Measurements from ENCODE around the gene EPHA10.

EPHA10 gene

DNA sequence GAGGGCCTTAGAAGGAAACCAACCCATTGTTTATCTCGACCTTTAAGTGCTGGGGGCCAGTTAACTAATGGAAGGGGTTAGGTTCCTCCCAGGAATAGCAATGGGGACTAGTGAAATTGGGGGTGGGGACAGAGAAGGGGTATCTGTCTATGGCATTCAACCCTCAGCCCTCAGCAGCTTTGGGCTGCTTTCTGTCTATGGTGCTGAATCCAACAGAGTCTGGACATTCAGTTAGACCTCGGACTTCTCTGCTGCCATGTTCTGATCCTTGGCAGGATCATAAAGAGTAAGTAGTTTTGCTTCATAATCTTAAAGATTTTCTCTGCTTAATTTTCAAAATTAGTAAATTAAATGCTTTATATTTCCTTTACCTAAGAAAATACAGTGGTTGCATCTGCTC, 2.6 kb upstream of the EPHA10 start:
- TF ChIP-seq SIN3A (IDR thresholded peaks at IDR 0.05; ENCODE audit: borderline replicate concordance, insufficient read depth, low read length) (no peak), FOXP2 (optimal IDR thresholded peaks at IDR 0.05; ENCODE audit: borderline replicate concordance, extremely low read depth, extremely low read length, insufficient read depth) (no peak), TAF1 (IDR thresholded peaks at IDR 0.05; ENCODE audit: borderline replicate concordance, insufficient read depth, low read length) (no peak)
- TF ChIP-seq, protein P1, sequence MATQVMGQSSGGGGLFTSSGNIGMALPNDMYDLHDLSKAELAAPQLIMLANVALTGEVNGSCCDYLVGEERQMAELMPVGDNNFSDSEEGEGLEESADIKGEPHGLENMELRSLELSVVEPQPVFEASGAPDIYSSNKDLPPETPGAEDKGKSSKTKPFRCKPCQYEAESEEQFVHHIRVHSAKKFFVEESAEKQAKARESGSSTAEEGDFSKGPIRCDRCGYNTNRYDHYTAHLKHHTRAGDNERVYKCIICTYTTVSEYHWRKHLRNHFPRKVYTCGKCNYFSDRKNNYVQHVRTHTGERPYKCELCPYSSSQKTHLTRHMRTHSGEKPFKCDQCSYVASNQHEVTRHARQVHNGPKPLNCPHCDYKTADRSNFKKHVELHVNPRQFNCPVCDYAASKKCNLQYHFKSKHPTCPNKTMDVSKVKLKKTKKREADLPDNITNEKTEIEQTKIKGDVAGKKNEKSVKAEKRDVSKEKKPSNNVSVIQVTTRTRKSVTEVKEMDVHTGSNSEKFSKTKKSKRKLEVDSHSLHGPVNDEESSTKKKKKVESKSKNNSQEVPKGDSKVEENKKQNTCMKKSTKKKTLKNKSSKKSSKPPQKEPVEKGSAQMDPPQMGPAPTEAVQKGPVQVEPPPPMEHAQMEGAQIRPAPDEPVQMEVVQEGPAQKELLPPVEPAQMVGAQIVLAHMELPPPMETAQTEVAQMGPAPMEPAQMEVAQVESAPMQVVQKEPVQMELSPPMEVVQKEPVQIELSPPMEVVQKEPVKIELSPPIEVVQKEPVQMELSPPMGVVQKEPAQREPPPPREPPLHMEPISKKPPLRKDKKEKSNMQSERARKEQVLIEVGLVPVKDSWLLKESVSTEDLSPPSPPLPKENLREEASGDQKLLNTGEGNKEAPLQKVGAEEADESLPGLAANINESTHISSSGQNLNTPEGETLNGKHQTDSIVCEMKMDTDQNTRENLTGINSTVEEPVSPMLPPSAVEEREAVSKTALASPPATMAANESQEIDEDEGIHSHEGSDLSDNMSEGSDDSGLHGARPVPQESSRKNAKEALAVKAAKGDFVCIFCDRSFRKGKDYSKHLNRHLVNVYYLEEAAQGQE (IDR thresholded peaks at IDR 0.05; ENCODE audit: insufficient read depth in 1 of 2, low read depth in 2 of 2, low read length in 2 of 2): peak in 1 of 2 experiments; percentile 81; a peak in 2 of 4 replicates

DNA sequence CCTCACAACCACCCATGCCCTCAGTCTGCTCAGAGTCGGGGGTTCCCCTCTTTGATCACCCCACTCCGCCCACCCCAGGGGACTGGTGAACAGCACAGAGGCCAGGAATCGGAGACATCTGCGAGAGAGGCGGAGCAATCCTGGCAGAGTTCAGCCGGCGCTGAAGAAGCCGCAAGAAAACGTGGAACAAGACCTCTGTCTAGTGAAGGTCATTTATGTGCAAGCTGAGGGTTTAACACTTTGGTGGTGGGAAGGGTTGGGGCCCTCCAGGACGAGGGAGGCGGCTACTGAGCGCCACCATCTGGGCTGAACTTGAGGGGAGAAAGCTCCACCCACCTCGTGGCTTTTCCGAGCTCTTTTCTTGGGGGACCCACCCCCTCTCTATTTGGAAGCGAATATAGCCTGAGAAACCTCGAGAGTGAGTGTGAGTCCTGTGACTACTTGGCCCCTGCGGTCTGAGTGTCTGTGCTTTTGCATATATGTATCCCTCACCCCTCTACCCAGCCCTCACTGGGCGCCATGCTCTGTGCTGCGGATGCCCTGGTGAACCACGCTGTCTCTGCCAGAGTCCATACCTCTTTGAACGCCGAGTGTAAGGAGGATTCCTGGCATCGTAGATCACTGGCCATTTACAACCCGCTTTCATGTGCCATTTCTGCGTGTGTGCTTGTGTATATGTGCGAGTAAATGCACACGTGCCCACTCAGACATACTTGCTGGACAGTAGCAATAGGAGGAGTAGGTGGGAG, 1.2 kb upstream of the EPHA10 start:
- TF ChIP-seq TAF1 (IDR thresholded peaks at IDR 0.05; ENCODE audit: borderline replicate concordance, insufficient read depth, low read length) (no peak), FOXP2 (optimal IDR thresholded peaks at IDR 0.05; ENCODE audit: borderline replicate concordance, extremely low read depth, extremely low read length, insufficient read depth) (no peak), POLR2AphosphoS5 (IDR thresholded peaks at IDR 0.05; ENCODE audit: low read depth, low read length) (no peak)
- TF ChIP-seq, protein P1 (IDR thresholded peaks at IDR 0.05; ENCODE audit: insufficient read depth in 1 of 2, low read depth in 2 of 2, low read length in 2 of 2): no peak

DNA sequence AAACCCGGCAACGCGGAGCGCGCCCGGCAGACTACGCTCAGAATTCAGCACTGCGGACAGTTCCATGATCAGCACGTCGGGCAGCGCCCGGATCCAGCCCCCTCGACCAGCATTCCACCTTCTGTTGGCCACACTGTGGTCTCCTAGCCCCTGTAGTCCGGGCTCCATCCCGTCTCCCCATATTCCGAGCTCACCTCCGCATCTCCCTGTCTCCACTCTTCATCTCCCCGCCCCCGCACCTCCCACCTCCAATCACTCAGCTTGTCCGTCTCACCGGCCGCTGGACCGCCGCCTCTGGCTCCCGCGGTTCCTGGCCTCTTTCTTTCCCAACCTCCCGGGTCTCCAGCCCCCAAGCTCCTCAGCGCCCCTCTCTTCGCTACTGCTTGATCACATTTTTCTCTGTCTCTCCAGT, 500 bp downstream of the EPHA10 start:
- TF ChIP-seq SIN3A (IDR thresholded peaks at IDR 0.05; ENCODE audit: borderline replicate concordance, insufficient read depth, low read length): peak; percentile 99
- TF ChIP-seq, protein P1 (IDR thresholded peaks at IDR 0.05; ENCODE audit: insufficient read depth in 1 of 2, low read depth in 2 of 2, low read length in 2 of 2): peak; percentile 99
- TF ChIP-seq TAF1 (IDR thresholded peaks at IDR 0.05; ENCODE audit: borderline replicate concordance, insufficient read depth, low read length): no peak
- TF ChIP-seq FOXP2 (optimal IDR thresholded peaks at IDR 0.05; ENCODE audit: borderline replicate concordance, extremely low read depth, extremely low read length, insufficient read depth): no peak

DNA sequence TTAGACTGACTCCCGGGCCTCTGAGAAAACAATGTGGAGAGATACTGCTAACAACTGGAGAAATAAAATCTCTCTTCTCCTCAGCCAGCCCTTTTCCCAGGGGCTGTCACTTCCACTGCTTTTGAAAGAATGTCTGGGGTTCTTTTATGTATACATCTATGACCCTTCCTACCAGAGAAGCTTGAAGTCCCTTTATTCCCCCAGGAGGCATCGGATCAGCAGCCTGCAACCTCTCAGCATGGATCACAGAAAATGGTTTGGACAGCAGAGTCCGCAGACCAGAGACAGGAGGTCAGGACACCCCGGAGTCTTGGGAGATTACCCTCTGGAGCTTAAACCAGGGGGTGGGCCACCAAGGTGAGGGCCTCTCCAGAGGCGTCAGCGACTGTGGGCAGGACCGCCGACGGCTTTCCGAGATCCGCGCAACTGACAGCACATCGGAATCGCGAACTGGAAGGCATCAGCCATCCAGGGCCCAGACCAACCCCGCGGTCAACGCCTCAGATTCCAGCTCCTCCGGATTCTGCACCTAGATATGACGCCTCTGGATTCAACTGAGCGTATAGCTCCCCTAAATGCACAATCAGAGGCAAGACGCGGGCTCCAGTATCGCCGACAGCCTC, 1.0 kb downstream of the EPHA10 start:
- TF ChIP-seq FOXP2 (optimal IDR thresholded peaks at IDR 0.05; ENCODE audit: borderline replicate concordance, extremely low read depth, extremely low read length, insufficient read depth): no peak
- no peak for TF ChIP-seq SIN3A (IDR thresholded peaks at IDR 0.05; ENCODE audit: borderline replicate concordance, insufficient read depth, low read length)
- TF ChIP-seq, protein P1 (IDR thresholded peaks at IDR 0.05; ENCODE audit: insufficient read depth in 1 of 2, low read depth in 2 of 2, low read length in 2 of 2): no peak
- no peak for TF ChIP-seq POLR2AphosphoS5 (IDR thresholded peaks at IDR 0.05; ENCODE audit: low read depth, low read length)
- no peak for TF ChIP-seq TAF1 (IDR thresholded peaks at IDR 0.05; ENCODE audit: borderline replicate concordance, insufficient read depth, low read length)

All from PFSK-1 (cell line).